HEK293 (cell line): ENCODE data around the gene IRX5.
A peak's percentile ranks its signal among the peaks of the same experiment; 100 is the strongest.

ENCODE experiments used
- CTCF ChIA-PET: fragments of 350-600 bp; formaldehyde crosslinking; extraction: SDS; loops from one replicate; lab custom pipeline; 2021; ENCODE audit warnings: antibody characterized with exemption; lab: Yijun Ruan, JAX
- POLR2A ChIA-PET: fragments of 300-600 bp; formaldehyde crosslinking; extraction: SDS; loops from one replicate; lab custom pipeline; 2020; ENCODE audit warnings: antibody characterized with exemption, inconsistent platforms; lab: Yijun Ruan, JAX
- H3K27ac ChIP-seq: fragments of 200-500 bp; sonication (Bioruptor generic); 2 replicates; pipeline ENCODE4 v1.5.1; 2014; ENCODE audit warnings: low read depth, low read length, control low read depth, inconsistent platforms; ENCODE audit errors: extremely low read depth
- H3K36me3 ChIP-seq, 2 experiments: fragments of 200-500 bp in 1 of 2; sonication (Bioruptor generic) in 1 of 2; 1 replicate in 1 of 2; 2 replicates in 1 of 2; pipeline ENCODE4 v1.5.1; 2014 to 2017; ENCODE audit warnings: inconsistent platforms in 2 of 2, low read length in 2 of 2; ENCODE audit not compliant: control insufficient read depth in 2 of 2, insufficient read depth in 1 of 2
- H3K4me1 ChIP-seq: fragments of 200-500 bp; sonication (Bioruptor generic); 2 replicates; pipeline ENCODE4 v1.5.1; 2014; ENCODE audit warnings: mild to moderate bottlenecking, low read length, inconsistent platforms; ENCODE audit not compliant: control insufficient read depth, insufficient read depth
- H3K4me3 ChIP-seq: 2 replicates; pipeline ENCODE4 v1.5.1; 2011; ENCODE audit warnings: low read depth, mild to moderate bottlenecking, control low read depth, low read length, moderate library complexity
- H3K9me3 ChIP-seq: fragments of 200-500 bp; sonication (Bioruptor generic); 2 replicates; pipeline ENCODE4 v1.5.1; 2014; ENCODE audit warnings: low read depth, low read length, inconsistent platforms; ENCODE audit not compliant: control insufficient read depth, insufficient read depth
- EGR2 ChIP-seq: fragments of 450-650 bp; formaldehyde crosslinking; IDR thresholded peaks from 2 replicates; pipeline ENCODE4 v1.5.1; 2016; ENCODE audit warnings: low read depth, missing biosample characterization, missing genetic modification characterization
- KLF10 ChIP-seq: fragments of 450-650 bp; IDR thresholded peaks from 2 replicates; pipeline ENCODE4 v1.5.1; 2018; ENCODE audit warnings: missing biosample characterization, mild to moderate bottlenecking, missing genetic modification characterization
- PRDM1 ChIP-seq: fragments of 450-650 bp; formaldehyde crosslinking; IDR thresholded peaks from 2 replicates; pipeline ENCODE4; 2016; ENCODE audit warnings: missing biosample characterization, missing genetic modification characterization
- PRDM10 ChIP-seq: fragments of 450-650 bp; formaldehyde crosslinking; IDR thresholded peaks from 2 replicates; pipeline ENCODE4 v1.5.1; 2016; ENCODE audit warnings: missing biosample characterization, missing genetic modification characterization
- TCF7L2 ChIP-seq: IDR thresholded peaks from 2 replicates; pipeline ENCODE4 v1.6.1; 2011; ENCODE audit warnings: low read depth, mild to moderate bottlenecking, inconsistent platforms, low read length, moderate library complexity, borderline replicate concordance
- WT1 ChIP-seq: fragments of 450-650 bp; formaldehyde crosslinking; IDR thresholded peaks from 2 replicates; pipeline ENCODE4 v1.5.1; 2016; ENCODE audit warnings: missing biosample characterization, missing genetic modification characterization
- ZBTB11 ChIP-seq: fragments of 450-650 bp; formaldehyde crosslinking; conservative IDR thresholded peaks from 2 replicates; pipeline ENCODE4 v1.5.1; 2016; ENCODE audit warnings: low read depth, missing biosample characterization, missing genetic modification characterization
- ZBTB26 ChIP-seq: fragments of 450-650 bp; formaldehyde crosslinking; optimal IDR thresholded peaks from 2 replicates; pipeline ENCODE3; 2016; ENCODE audit warnings: missing biosample characterization, mild to moderate bottlenecking, missing genetic modification characterization
- ZFHX2 ChIP-seq: fragments of 450-650 bp; formaldehyde crosslinking; conservative IDR thresholded peaks from 2 replicates; pipeline ENCODE4 v1.5.1; 2016; ENCODE audit warnings: missing biosample characterization, missing genetic modification characterization
- ZNF133 ChIP-seq: fragments of 450-650 bp; formaldehyde crosslinking; IDR thresholded peaks from 2 replicates; pipeline ENCODE4 v1.5.1; 2016; ENCODE audit warnings: missing biosample characterization, missing genetic modification characterization
- ZNF174 ChIP-seq: fragments of 450-650 bp; formaldehyde crosslinking; IDR thresholded peaks from 2 replicates; pipeline ENCODE4 v1.5.0; 2017; ENCODE audit warnings: missing biosample characterization, mild to moderate bottlenecking, missing genetic modification characterization
- ZNF2 ChIP-seq: fragments of 450-650 bp; formaldehyde crosslinking; IDR thresholded peaks from 2 replicates; pipeline ENCODE4 v1.5.1; 2016; ENCODE audit warnings: missing biosample characterization, missing genetic modification characterization
- ZNF223 ChIP-seq: fragments of 450-650 bp; formaldehyde crosslinking; IDR thresholded peaks from 2 replicates; pipeline ENCODE4 v1.5.1; 2016; ENCODE audit warnings: missing biosample characterization, missing genetic modification characterization
- ZNF335 ChIP-seq: fragments of 450-650 bp; formaldehyde crosslinking; conservative IDR thresholded peaks from 2 replicates; pipeline ENCODE4 v1.5.1; 2016; ENCODE audit warnings: missing biosample characterization, missing genetic modification characterization
- ZNF391 ChIP-seq: fragments of 450-650 bp; formaldehyde crosslinking; IDR thresholded peaks from 2 replicates; pipeline ENCODE4 v1.5.1; 2016; ENCODE audit warnings: low read depth, missing biosample characterization, missing genetic modification characterization, borderline replicate concordance
- ZNF510 ChIP-seq: fragments of 450-650 bp; formaldehyde crosslinking; IDR thresholded peaks from 2 replicates; pipeline ENCODE4 v1.5.1; 2018; ENCODE audit warnings: mild to moderate bottlenecking, missing genetic modification characterization, missing biosample characterization; ENCODE audit not compliant: insufficient replicate concordance
- ZNF548 ChIP-seq: fragments of 450-650 bp; formaldehyde crosslinking; IDR thresholded peaks from 2 replicates; pipeline ENCODE4 v1.5.1; 2016; ENCODE audit warnings: missing biosample characterization, missing genetic modification characterization
- ZNF600 ChIP-seq: fragments of 450-650 bp; formaldehyde crosslinking; IDR thresholded peaks from 2 replicates; pipeline ENCODE4 v1.5.1; 2016; ENCODE audit warnings: missing biosample characterization, missing genetic modification characterization
- TF ChIP-seq, protein P1 (sequence below): fragments of 450-650 bp; formaldehyde crosslinking; IDR thresholded peaks from 2 replicates; pipeline ENCODE4 v1.5.1; 2016; ENCODE audit warnings: missing biosample characterization, missing genetic modification characterization
- TF ChIP-seq, protein P2 (sequence below): fragments of 450-650 bp; formaldehyde crosslinking; IDR thresholded peaks from 2 replicates; pipeline ENCODE4 v1.5.1; 2016; ENCODE audit warnings: missing biosample characterization, missing genetic modification characterization, low read depth
- TF ChIP-seq, protein P3 (sequence below): fragments of 450-650 bp; formaldehyde crosslinking; IDR thresholded peaks from 2 replicates; pipeline ENCODE4 v1.5.1; 2016; ENCODE audit warnings: missing biosample characterization, missing genetic modification characterization

The IRX5 gene

GRCh38 chr16:54929090-54930004, 1.3 kb upstream of the IRX5 start:
- CTCF ChIA-PET: interaction anchor here (0.5 to 0.8 kb wide), 4 partner anchors 25 to 293 kb away, joined by 3 read pairs; no protein-coding TSS in a partner anchor
- POLR2A ChIA-PET: interaction anchor here (0.7 to 3.2 kb wide), 7 partner anchors 11 to 1225 kb away, joined by 3 to 23 read pairs (median 3); partner anchors contain the start of genes FTO, IRX3 and RPGRIP1L
- TF ChIP-seq ZNF548: peak; percentile 29; the same call in 1 of the 2 replicates
- TF ChIP-seq PRDM10 (tag by site-specific recombination): peak; percentile 93
- TF ChIP-seq PRDM1 (tag by site-specific recombination): peak; percentile 45; the same call in 1 of the 2 replicates
- no peak for TF ChIP-seq ZNF133 (tag by site-specific recombination)
- TF ChIP-seq ZNF391 (tag by site-specific recombination): 0 out of 2 replicates have a peak, but pooled peaks have one; percentile 35
- peak; percentile 84 for TF ChIP-seq ZBTB26 (tag by site-specific recombination)
- TF ChIP-seq, protein P1, sequence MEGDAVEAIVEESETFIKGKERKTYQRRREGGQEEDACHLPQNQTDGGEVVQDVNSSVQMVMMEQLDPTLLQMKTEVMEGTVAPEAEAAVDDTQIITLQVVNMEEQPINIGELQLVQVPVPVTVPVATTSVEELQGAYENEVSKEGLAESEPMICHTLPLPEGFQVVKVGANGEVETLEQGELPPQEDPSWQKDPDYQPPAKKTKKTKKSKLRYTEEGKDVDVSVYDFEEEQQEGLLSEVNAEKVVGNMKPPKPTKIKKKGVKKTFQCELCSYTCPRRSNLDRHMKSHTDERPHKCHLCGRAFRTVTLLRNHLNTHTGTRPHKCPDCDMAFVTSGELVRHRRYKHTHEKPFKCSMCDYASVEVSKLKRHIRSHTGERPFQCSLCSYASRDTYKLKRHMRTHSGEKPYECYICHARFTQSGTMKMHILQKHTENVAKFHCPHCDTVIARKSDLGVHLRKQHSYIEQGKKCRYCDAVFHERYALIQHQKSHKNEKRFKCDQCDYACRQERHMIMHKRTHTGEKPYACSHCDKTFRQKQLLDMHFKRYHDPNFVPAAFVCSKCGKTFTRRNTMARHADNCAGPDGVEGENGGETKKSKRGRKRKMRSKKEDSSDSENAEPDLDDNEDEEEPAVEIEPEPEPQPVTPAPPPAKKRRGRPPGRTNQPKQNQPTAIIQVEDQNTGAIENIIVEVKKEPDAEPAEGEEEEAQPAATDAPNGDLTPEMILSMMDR: peak; percentile 86
- peak; percentile 68; the same call in 1 of the 2 replicates for TF ChIP-seq ZNF223
- peak; percentile 61; the same call in 1 of the 2 replicates for TF ChIP-seq KLF10 (tag by site-specific recombination)
- TF ChIP-seq ZBTB11 (tag by site-specific recombination): no peak
- TF ChIP-seq ZNF174: no peak
- TF ChIP-seq, protein P2, sequence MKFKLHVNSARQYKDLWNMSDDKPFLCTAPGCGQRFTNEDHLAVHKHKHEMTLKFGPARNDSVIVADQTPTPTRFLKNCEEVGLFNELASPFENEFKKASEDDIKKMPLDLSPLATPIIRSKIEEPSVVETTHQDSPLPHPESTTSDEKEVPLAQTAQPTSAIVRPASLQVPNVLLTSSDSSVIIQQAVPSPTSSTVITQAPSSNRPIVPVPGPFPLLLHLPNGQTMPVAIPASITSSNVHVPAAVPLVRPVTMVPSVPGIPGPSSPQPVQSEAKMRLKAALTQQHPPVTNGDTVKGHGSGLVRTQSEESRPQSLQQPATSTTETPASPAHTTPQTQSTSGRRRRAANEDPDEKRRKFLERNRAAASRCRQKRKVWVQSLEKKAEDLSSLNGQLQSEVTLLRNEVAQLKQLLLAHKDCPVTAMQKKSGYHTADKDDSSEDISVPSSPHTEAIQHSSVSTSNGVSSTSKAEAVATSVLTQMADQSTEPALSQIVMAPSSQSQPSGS (tag by site-specific recombination): peak; percentile 98
- no peak for TF ChIP-seq TCF7L2
- TF ChIP-seq EGR2 (tag by site-specific recombination): peak; percentile 69
- peak; percentile 39; the same call in 1 of the 2 replicates for TF ChIP-seq ZNF600
- TF ChIP-seq ZFHX2 (tag by site-specific recombination): peak; percentile 85
- peak; percentile 87 for TF ChIP-seq ZNF335 (tag by site-specific recombination)
- no peak for TF ChIP-seq ZNF510 (tag by site-specific recombination)
- 0 out of 2 replicates have a peak, but pooled peaks have one; percentile 9 for TF ChIP-seq WT1
- TF ChIP-seq ZNF2 (tag by site-specific recombination): 0 out of 2 replicates have a peak, but pooled peaks have one; percentile 50
- TF ChIP-seq, protein P3, sequence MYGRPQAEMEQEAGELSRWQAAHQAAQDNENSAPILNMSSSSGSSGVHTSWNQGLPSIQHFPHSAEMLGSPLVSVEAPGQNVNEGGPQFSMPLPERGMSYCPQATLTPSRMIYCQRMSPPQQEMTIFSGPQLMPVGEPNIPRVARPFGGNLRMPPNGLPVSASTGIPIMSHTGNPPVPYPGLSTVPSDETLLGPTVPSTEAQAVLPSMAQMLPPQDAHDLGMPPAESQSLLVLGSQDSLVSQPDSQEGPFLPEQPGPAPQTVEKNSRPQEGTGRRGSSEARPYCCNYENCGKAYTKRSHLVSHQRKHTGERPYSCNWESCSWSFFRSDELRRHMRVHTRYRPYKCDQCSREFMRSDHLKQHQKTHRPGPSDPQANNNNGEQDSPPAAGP (tag by site-specific recombination): peak; percentile 66

More at GRCh38 chr16:54929090-54930004, 1.3 kb upstream of the IRX5 start:
- Histone ChIP-seq H3K27ac (peak overlapping the region; percentile 100), H3K36me3 (peaks cover 0 to 17% of the 10 kb centered on the region in 2 experiments; a peak in 1 of 3 replicates), H3K9me3 (no peaks in the 10 kb centered on the region), H3K4me1 (peaks cover 12% of the 10 kb centered on the region; the same call in 1 of the 2 replicates), H3K4me3 (peak overlapping the region; percentile 69)
